ENCODE measurements around the gene STIM1.

GRCh38 chr11:3922056-3922455 lies 66.6 kb downstream of the STIM1 start:
- TF ChIP-seq GLIS3 (CRISPR knock-in tag; IDR thresholded peaks at IDR 0.05) (no peak), SNAI2 (CRISPR knock-in tag; IDR thresholded peaks at IDR 0.05) (no peak), ARNTL (CRISPR knock-in tag; IDR thresholded peaks at IDR 0.05; ENCODE audit: borderline replicate concordance, low read depth) (no peak), ZFP3 (CRISPR knock-in tag; IDR thresholded peaks at IDR 0.05) (no peak), ZNF8 (CRISPR knock-in tag; IDR thresholded peaks at IDR 0.05) (no peak), TOX (CRISPR knock-in tag; IDR thresholded peaks at IDR 0.05; ENCODE audit: borderline replicate concordance) (no peak), ZNF565 (CRISPR knock-in tag; conservative IDR thresholded peaks at IDR 0.05; ENCODE audit: low read depth) (no peak), ZFP30 (CRISPR knock-in tag; IDR thresholded peaks at IDR 0.05) (no peak), ZNF70 (CRISPR knock-in tag; IDR thresholded peaks at IDR 0.05) (no peak), POU6F1 (CRISPR knock-in tag; IDR thresholded peaks at IDR 0.05; ENCODE audit: borderline replicate concordance, low read depth) (no peak), ESRRG (CRISPR knock-in tag; IDR thresholded peaks at IDR 0.05) (no peak)
- TF ChIP-seq, protein P1, sequence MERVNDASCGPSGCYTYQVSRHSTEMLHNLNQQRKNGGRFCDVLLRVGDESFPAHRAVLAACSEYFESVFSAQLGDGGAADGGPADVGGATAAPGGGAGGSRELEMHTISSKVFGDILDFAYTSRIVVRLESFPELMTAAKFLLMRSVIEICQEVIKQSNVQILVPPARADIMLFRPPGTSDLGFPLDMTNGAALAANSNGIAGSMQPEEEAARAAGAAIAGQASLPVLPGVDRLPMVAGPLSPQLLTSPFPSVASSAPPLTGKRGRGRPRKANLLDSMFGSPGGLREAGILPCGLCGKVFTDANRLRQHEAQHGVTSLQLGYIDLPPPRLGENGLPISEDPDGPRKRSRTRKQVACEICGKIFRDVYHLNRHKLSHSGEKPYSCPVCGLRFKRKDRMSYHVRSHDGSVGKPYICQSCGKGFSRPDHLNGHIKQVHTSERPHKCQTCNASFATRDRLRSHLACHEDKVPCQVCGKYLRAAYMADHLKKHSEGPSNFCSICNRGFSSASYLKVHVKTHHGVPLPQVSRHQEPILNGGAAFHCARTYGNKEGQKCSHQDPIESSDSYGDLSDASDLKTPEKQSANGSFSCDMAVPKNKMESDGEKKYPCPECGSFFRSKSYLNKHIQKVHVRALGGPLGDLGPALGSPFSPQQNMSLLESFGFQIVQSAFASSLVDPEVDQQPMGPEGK (CRISPR knock-in tag; IDR thresholded peaks at IDR 0.05; ENCODE audit: borderline replicate concordance), result no peak
- TF ChIP-seq, protein P2, sequence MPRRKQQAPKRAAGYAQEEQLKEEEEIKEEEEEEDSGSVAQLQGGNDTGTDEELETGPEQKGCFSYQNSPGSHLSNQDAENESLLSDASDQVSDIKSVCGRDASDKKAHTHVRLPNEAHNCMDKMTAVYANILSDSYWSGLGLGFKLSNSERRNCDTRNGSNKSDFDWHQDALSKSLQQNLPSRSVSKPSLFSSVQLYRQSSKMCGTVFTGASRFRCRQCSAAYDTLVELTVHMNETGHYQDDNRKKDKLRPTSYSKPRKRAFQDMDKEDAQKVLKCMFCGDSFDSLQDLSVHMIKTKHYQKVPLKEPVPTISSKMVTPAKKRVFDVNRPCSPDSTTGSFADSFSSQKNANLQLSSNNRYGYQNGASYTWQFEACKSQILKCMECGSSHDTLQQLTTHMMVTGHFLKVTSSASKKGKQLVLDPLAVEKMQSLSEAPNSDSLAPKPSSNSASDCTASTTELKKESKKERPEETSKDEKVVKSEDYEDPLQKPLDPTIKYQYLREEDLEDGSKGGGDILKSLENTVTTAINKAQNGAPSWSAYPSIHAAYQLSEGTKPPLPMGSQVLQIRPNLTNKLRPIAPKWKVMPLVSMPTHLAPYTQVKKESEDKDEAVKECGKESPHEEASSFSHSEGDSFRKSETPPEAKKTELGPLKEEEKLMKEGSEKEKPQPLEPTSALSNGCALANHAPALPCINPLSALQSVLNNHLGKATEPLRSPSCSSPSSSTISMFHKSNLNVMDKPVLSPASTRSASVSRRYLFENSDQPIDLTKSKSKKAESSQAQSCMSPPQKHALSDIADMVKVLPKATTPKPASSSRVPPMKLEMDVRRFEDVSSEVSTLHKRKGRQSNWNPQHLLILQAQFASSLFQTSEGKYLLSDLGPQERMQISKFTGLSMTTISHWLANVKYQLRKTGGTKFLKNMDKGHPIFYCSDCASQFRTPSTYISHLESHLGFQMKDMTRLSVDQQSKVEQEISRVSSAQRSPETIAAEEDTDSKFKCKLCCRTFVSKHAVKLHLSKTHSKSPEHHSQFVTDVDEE (CRISPR knock-in tag; IDR thresholded peaks at IDR 0.05), result no peak
- TF ChIP-seq, protein P3, sequence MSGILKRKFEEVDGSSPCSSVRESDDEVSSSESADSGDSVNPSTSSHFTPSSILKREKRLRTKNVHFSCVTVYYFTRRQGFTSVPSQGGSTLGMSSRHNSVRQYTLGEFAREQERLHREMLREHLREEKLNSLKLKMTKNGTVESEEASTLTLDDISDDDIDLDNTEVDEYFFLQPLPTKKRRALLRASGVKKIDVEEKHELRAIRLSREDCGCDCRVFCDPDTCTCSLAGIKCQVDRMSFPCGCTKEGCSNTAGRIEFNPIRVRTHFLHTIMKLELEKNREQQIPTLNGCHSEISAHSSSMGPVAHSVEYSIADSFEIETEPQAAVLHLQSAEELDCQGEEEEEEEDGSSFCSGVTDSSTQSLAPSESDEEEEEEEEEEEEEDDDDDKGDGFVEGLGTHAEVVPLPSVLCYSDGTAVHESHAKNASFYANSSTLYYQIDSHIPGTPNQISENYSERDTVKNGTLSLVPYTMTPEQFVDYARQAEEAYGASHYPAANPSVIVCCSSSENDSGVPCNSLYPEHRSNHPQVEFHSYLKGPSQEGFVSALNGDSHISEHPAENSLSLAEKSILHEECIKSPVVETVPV (CRISPR knock-in tag; IDR thresholded peaks at IDR 0.05), result no peak

Measured in SK-N-SH treated with all-trans-retinoic acid at 6 μM for 48 hours (cell line).